H9 (cell line): Measurements from ENCODE around the gene PITRM1. TPM values are rescaled to one million over a fixed set of nuclear protein-coding genes. Genes with fewer than 3 reads are reported as not detected.

ENCODE experiments used
- DNase-seq: peaks from one replicate; pipeline ENCODE4 v3.0.0-alpha.2; 2017
- H2AFZ ChIP-seq: one replicate; pipeline ENCODE4 v1.6.1; 2013; ENCODE audit warnings: mild to moderate bottlenecking, low read length, control low read depth, moderate library complexity
- H2AK5ac ChIP-seq: 2 replicates; pipeline ENCODE4 v1.6.1; 2013; ENCODE audit warnings: low read length, control low read depth, mixed read lengths; ENCODE audit not compliant: insufficient read length
- H2BK120ac ChIP-seq: one replicate; pipeline ENCODE4 v1.6.1; 2013; ENCODE audit warnings: low read depth, mild to moderate bottlenecking, low read length, control low read depth, inconsistent platforms; ENCODE audit not compliant: poor library complexity, severe bottlenecking
- H2BK12ac ChIP-seq: 2 replicates; pipeline ENCODE4 v1.6.1; 2013; ENCODE audit warnings: low read length, control low read depth, mixed read lengths, low read depth; ENCODE audit not compliant: insufficient read length
- H2BK15ac ChIP-seq: 2 replicates; pipeline ENCODE4 v1.6.1; 2013; ENCODE audit warnings: low read depth, low read length, control low read depth
- H2BK20ac ChIP-seq: one replicate; pipeline ENCODE4 v1.6.1; 2013; ENCODE audit warnings: low read depth, mild to moderate bottlenecking, low read length, control low read depth, inconsistent platforms; ENCODE audit not compliant: poor library complexity, severe bottlenecking
- H2BK5ac ChIP-seq: 2 replicates; pipeline ENCODE4 v1.6.1; 2013; ENCODE audit warnings: low read length, control low read depth, mixed read lengths; ENCODE audit not compliant: insufficient read length
- H3K14ac ChIP-seq: 2 replicates; pipeline ENCODE4 v1.6.1; 2013; ENCODE audit warnings: low read length, control low read depth; ENCODE audit not compliant: insufficient read depth
- H3K18ac ChIP-seq: 2 replicates; pipeline ENCODE4 v1.6.1; 2013; ENCODE audit warnings: low read depth, mild to moderate bottlenecking, mixed read lengths, low read length, control low read depth; ENCODE audit not compliant: insufficient read length
- H3K23ac ChIP-seq: 2 replicates; pipeline ENCODE4 v1.6.1; 2013; ENCODE audit warnings: low read length, control low read depth, mixed read lengths, low read depth; ENCODE audit not compliant: insufficient read length
- H3K23me2 ChIP-seq: 2 replicates; pipeline ENCODE4 v1.6.1; 2013; ENCODE audit warnings: low read depth, mild to moderate bottlenecking, mixed read lengths, low read length, control low read depth; ENCODE audit not compliant: insufficient read length, poor library complexity, severe bottlenecking
- H3K27ac ChIP-seq: 2 replicates; pipeline ENCODE4 v1.5.1; 2013; ENCODE audit warnings: low read length, control low read depth, mixed read lengths, low read depth; ENCODE audit not compliant: insufficient read length
- H3K27me3 ChIP-seq: 2 replicates; pipeline ENCODE4 v1.6.1; 2013; ENCODE audit warnings: low read length, control low read depth, inconsistent platforms; ENCODE audit not compliant: insufficient read depth
- H3K4ac ChIP-seq: 2 replicates; pipeline ENCODE4 v1.6.1; 2013; ENCODE audit warnings: low read depth, mild to moderate bottlenecking, control low read depth, inconsistent platforms, low read length, moderate library complexity
- H3K4me1 ChIP-seq: 2 replicates; pipeline ENCODE4 v1.6.1; 2013; ENCODE audit warnings: low read length, control low read depth, inconsistent platforms; ENCODE audit not compliant: insufficient read depth
- H3K4me2 ChIP-seq: 2 replicates; pipeline ENCODE4 v1.6.1; 2013; ENCODE audit warnings: low read length, control low read depth, mixed read lengths; ENCODE audit not compliant: insufficient read length, insufficient read depth
- H3K56ac ChIP-seq: 2 replicates; pipeline ENCODE4 v1.6.1; 2013; ENCODE audit warnings: low read depth, mild to moderate bottlenecking, mixed read lengths, low read length, control low read depth; ENCODE audit not compliant: insufficient read length
- H3K79me1 ChIP-seq: 2 replicates; pipeline ENCODE4 v1.6.1; 2013; ENCODE audit warnings: low read depth, mild to moderate bottlenecking, moderate library complexity, low read length, control low read depth, inconsistent platforms; ENCODE audit not compliant: insufficient read depth, poor library complexity, severe bottlenecking
- H3K79me2 ChIP-seq: 2 replicates; pipeline ENCODE4 v1.6.1; 2013; ENCODE audit warnings: low read length, control low read depth, inconsistent platforms; ENCODE audit not compliant: insufficient read depth
- H3K9ac ChIP-seq: 2 replicates; pipeline ENCODE4 v1.6.1; 2013; ENCODE audit warnings: low read length, control low read depth, mixed read lengths; ENCODE audit not compliant: insufficient read length; ENCODE audit errors: extremely low read depth
- H3K9me3 ChIP-seq: one replicate; pipeline ENCODE4 v1.6.1; 2013; ENCODE audit warnings: low read depth, low read length, inconsistent platforms; ENCODE audit not compliant: control insufficient read depth
- H3T11ph ChIP-seq: one replicate; pipeline ENCODE4 v1.6.1; 2013; ENCODE audit warnings: mild to moderate bottlenecking, low read length, control low read depth, inconsistent platforms
- H4K20me1 ChIP-seq: one replicate; pipeline ENCODE4 v1.6.1; 2013; ENCODE audit not compliant: control insufficient read depth, insufficient read length, insufficient read depth
- H4K5ac ChIP-seq: 2 replicates; pipeline ENCODE4 v1.6.1; 2013; ENCODE audit warnings: low read depth, mild to moderate bottlenecking, mixed read lengths, low read length, control low read depth; ENCODE audit not compliant: insufficient read length
- H4K8ac ChIP-seq: replicated peaks from 2 replicates; pipeline ENCODE4 v1.6.1; 2013; ENCODE audit warnings: low read length, control low read depth, mixed read lengths, low read depth; ENCODE audit not compliant: insufficient read length
- H4K91ac ChIP-seq: 2 replicates; pipeline ENCODE4 v1.6.1; 2013; ENCODE audit warnings: low read depth, mild to moderate bottlenecking, moderate library complexity, mixed read lengths, low read length, control low read depth; ENCODE audit not compliant: insufficient read length
- H3K27ac Mint-ChIP-seq, 3 experiments: 2 replicates in 2 of 3; 3 replicates in 1 of 3; pipeline ENCODE4 v1.8.0; 2020 to 2021; ENCODE audit warnings: mixed read lengths in 3 of 3, mild to moderate bottlenecking in 1 of 3, moderate library complexity in 1 of 3
- H3K27me3 Mint-ChIP-seq: 2 replicates; pipeline ENCODE4 v1.8.0; 2021; ENCODE audit warnings: low read depth, mild to moderate bottlenecking, moderate library complexity, mixed read lengths
- H3K36me3 Mint-ChIP-seq, 3 experiments: 2 replicates in 2 of 3; 3 replicates in 1 of 3; pipeline ENCODE4 v1.8.0; 2020 to 2021; ENCODE audit warnings: low read depth in 3 of 3, mixed read lengths in 3 of 3; ENCODE audit not compliant: insufficient read depth in 1 of 3
- H3K4me1 Mint-ChIP-seq, 2 experiments: 2 replicates each; pipeline ENCODE4 v1.8.0; 2020; ENCODE audit warnings: mixed read lengths in 2 of 2
- H3K4me3 Mint-ChIP-seq, 2 experiments: 2 replicates in 1 of 2; 3 replicates in 1 of 2; pipeline ENCODE4 v1.8.0; 2020 to 2021; ENCODE audit warnings: mild to moderate bottlenecking in 2 of 2, mixed read lengths in 2 of 2, moderate library complexity in 1 of 2
- H3K9me3 Mint-ChIP-seq, 2 experiments: 2 replicates in 1 of 2; 3 replicates in 1 of 2; pipeline ENCODE4 v1.8.0; 2020; ENCODE audit warnings: mild to moderate bottlenecking in 2 of 2, mixed read lengths in 2 of 2, moderate library complexity in 1 of 2
- CTCF ChIP-seq: fragments of 200-600 bp; sonication (generic); conservative IDR thresholded peaks from 3 replicates; pipeline ENCODE4 v1.8.0; 2021; ENCODE audit warnings: antibody characterized with exemption, mild to moderate bottlenecking
- WGBS: extraction: QIAGEN DNeasy Blood & Tissue Kit; methylation state at CpG from one replicate; pipeline ENCODE4 v1.1.7; 2013; ENCODE audit warnings: missing lambda C conversion rate, low lambda C conversion rate, mixed read lengths; ENCODE audit not compliant: insufficient read length; ENCODE audit errors: extremely low coverage; 5-methylcytosine and 5-hydroxymethylcytosine counted together
- total RNA-seq: library from RNA; stranded (reverse); gene quantifications from 2 replicates; pipeline ENCODE4 v1.2.1, GENCODE V29; 2021

The PITRM1 gene
- total RNA-seq, 1 experiment from 2014 or later: 27.8 TPM

DNA sequence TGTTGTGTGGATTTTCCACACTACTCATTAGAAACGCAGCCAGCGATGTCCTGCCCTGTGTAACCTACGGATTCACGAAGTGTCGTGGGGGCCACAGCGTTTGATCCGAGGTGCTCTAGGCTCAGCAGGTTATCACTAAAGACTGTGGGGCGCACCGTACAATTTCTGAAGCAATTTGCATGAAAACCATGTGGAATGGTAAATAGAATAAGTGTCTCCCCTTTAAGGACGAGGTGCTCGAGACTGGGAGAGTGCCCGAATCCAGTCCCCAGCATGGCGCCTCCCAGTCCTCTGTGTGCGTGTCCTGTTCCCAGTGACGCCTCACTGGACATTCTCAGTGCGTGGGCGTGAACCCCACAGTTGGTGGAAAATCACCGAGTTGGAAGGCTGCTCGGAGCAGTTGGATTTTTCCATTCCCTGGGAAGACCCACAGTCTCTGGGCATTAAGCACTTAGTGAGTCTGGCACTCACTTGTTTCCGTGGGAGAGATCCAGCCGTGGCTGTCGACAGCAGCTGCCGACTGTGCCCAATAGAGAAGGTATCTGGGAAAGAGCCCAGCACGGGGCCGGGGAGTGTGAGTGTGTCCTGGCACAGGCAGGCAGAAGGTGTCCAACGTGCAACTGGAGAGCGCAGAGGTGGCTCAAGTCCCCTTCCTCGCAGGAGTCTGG, 68.2 kb downstream of the PITRM1 start:
- no peak overlapping the region for H4K91ac ChIP-seq
- no peak overlapping the region for H2BK120ac ChIP-seq
- no peak overlapping the region for H4K5ac ChIP-seq
- no peak overlapping the region for H2BK5ac ChIP-seq
- Mint-ChIP-seq H3K27ac (peak overlapping the region; percentile 34 to 90 (median 63); a peak in 6 of 7 replicates), H3K27me3 (no peaks in the 10 kb centered on the region; the same call in 1 of the 2 replicates), H3K4me1 (peaks cover 7 to 13% of the 10 kb centered on the region in 2 experiments), H3K9me3 (no peaks in the 10 kb centered on the region), H3K4me3 (no peak overlapping the region), H3K36me3 (peaks cover 57 to 86% (median 84%) of the 10 kb centered on the region in 3 experiments)
- H3K79me2 ChIP-seq: no peaks in the 10 kb centered on the region; the same call in 1 of the 2 replicates
- no peak overlapping the region for H3K4me2 ChIP-seq
- no peak overlapping the region for H3T11ph ChIP-seq
- H3K9me3 ChIP-seq: no peaks in the 10 kb centered on the region
- no peak overlapping the region for H3K23ac ChIP-seq
- H3K56ac ChIP-seq: no peak overlapping the region
- H2BK12ac ChIP-seq: no peak overlapping the region
- no peak for TF ChIP-seq CTCF
- H2BK15ac ChIP-seq: no peak overlapping the region
- no peak overlapping the region for H3K4ac ChIP-seq
- H3K4me1 ChIP-seq: no peaks in the 10 kb centered on the region; the same call in 1 of the 2 replicates
- H4K20me1 ChIP-seq: no peaks in the 10 kb centered on the region
- no peak overlapping the region for H3K27ac ChIP-seq
- H3K14ac ChIP-seq: no peak overlapping the region
- H3K23me2 ChIP-seq: no peaks in the 10 kb centered on the region
- no peak overlapping the region for H4K8ac ChIP-seq
- no peaks in the 10 kb centered on the region for H3K27me3 ChIP-seq
- no peak overlapping the region for H3K9ac ChIP-seq
- no peaks in the 10 kb centered on the region for H3K79me1 ChIP-seq
- H2AFZ ChIP-seq: no peak overlapping the region
- H2AK5ac ChIP-seq: no peak overlapping the region
- H3K18ac ChIP-seq: no peak overlapping the region
- no CpG with 5 or more reads among the region's 28 CpGs for WGBS
- no peak for DNase-seq
- no peak overlapping the region for H2BK20ac ChIP-seq
